Osteoblast (primary cell): ENCODE results near the gene GADL1. TPM values are rescaled to one million over a fixed set of nuclear protein-coding genes. Genes with fewer than 3 reads are reported as not detected.

Source experiments
- DNase-seq: peaks from one replicate; pipeline ENCODE4 v3.0.0; 2011; ENCODE audit warnings: low spot score, mixed read lengths; ENCODE audit not compliant: insufficient read length; ENCODE audit errors: missing footprints
- H2AFZ ChIP-seq: 2 replicates; pipeline ENCODE4 v1.6.0; 2011; ENCODE audit warnings: mild to moderate bottlenecking, low read length
- H3K27ac ChIP-seq: 2 replicates; pipeline ENCODE4 v1.5.1; 2011; ENCODE audit warnings: mild to moderate bottlenecking, low read depth, low read length, moderate library complexity
- H3K27me3 ChIP-seq: 2 replicates; pipeline ENCODE4 v1.6.0; 2012; ENCODE audit warnings: mild to moderate bottlenecking, control low read depth, inconsistent platforms, low read length, moderate library complexity; ENCODE audit not compliant: insufficient read depth
- H3K36me3 ChIP-seq: 2 replicates; pipeline ENCODE4 v1.5.1; 2011; ENCODE audit warnings: mild to moderate bottlenecking, low read length, control low read depth, moderate library complexity; ENCODE audit not compliant: insufficient read depth
- H3K4me1 ChIP-seq: 2 replicates; pipeline ENCODE4 v1.5.1; 2011; ENCODE audit warnings: mild to moderate bottlenecking, low read length, control low read depth, moderate library complexity; ENCODE audit not compliant: insufficient read depth
- H3K4me2 ChIP-seq: 2 replicates; pipeline ENCODE4 v1.6.0; 2011; ENCODE audit warnings: mild to moderate bottlenecking, low read length; ENCODE audit not compliant: insufficient read depth
- H3K4me3 ChIP-seq: fragments of 200-600 bp; sonication (generic); 3 replicates; pipeline ENCODE4 v1.5.1; 2012; ENCODE audit warnings: mild to moderate bottlenecking, low read length, inconsistent platforms; ENCODE audit not compliant: insufficient read depth
- H3K79me2 ChIP-seq: 2 replicates; pipeline ENCODE4 v1.6.0; 2012; ENCODE audit warnings: mild to moderate bottlenecking, low read length, control low read depth, inconsistent platforms; ENCODE audit not compliant: insufficient read depth
- H3K9me3 ChIP-seq: 2 replicates; pipeline ENCODE4 v1.5.1; 2011; ENCODE audit warnings: low read depth, low read length, control low read depth
- H4K20me1 ChIP-seq: 2 replicates; pipeline ENCODE4 v1.6.0; 2012; ENCODE audit warnings: mild to moderate bottlenecking, low read length, control low read depth; ENCODE audit not compliant: insufficient read depth
- total RNA-seq: library from RNA; depleted of rRNA; stranded (reverse); fragments of >200 nt; gene quantifications from 2 replicates; pipeline ENCODE4 v1.2.3, GENCODE V29; 2012
- TF ChIP-seq, protein P1 (sequence below): IDR thresholded peaks from 2 replicates; pipeline ENCODE4 v1.5.1; 2011; ENCODE audit warnings: mild to moderate bottlenecking, low read depth, low read length, moderate library complexity; ENCODE audit errors: extremely low read depth

Gene GADL1
- total RNA-seq, 1 donor: not detected

DNA sequence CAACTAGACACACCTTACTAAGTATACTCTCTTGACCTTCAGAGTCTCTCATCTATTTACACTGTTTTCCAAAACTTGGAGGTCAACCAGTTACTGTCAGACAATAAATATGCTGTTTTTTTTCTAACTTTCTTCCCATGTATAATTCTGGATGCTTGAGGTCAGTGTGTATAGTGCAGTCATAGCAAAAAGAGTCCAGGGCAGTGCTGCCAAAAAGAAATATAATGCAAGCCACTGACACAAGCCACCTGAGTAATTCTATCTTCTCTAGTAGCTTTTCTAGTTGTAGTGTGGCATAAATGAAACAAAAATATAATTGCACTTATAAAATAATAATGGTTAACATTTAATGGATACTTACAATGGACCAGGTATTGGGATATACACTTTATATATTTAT, 21.6 kb downstream of the GADL1 start:
- TF ChIP-seq, protein P1, sequence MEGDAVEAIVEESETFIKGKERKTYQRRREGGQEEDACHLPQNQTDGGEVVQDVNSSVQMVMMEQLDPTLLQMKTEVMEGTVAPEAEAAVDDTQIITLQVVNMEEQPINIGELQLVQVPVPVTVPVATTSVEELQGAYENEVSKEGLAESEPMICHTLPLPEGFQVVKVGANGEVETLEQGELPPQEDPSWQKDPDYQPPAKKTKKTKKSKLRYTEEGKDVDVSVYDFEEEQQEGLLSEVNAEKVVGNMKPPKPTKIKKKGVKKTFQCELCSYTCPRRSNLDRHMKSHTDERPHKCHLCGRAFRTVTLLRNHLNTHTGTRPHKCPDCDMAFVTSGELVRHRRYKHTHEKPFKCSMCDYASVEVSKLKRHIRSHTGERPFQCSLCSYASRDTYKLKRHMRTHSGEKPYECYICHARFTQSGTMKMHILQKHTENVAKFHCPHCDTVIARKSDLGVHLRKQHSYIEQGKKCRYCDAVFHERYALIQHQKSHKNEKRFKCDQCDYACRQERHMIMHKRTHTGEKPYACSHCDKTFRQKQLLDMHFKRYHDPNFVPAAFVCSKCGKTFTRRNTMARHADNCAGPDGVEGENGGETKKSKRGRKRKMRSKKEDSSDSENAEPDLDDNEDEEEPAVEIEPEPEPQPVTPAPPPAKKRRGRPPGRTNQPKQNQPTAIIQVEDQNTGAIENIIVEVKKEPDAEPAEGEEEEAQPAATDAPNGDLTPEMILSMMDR: no peak
- DNase-seq: no peak
- no peaks in the 10 kb centered on the region for H4K20me1 ChIP-seq
- no peak overlapping the region for H3K4me3 ChIP-seq
- peaks cover 36% of the 10 kb centered on the region for H3K27me3 ChIP-seq
- H3K4me2 ChIP-seq: no peak overlapping the region
- no peak overlapping the region for H3K27ac ChIP-seq
- no peaks in the 10 kb centered on the region for H3K79me2 ChIP-seq
- no peaks in the 10 kb centered on the region for H3K9me3 ChIP-seq
- no peak overlapping the region for H2AFZ ChIP-seq
- no peaks in the 10 kb centered on the region for H3K36me3 ChIP-seq
- H3K4me1 ChIP-seq: no peaks in the 10 kb centered on the region

DNA sequence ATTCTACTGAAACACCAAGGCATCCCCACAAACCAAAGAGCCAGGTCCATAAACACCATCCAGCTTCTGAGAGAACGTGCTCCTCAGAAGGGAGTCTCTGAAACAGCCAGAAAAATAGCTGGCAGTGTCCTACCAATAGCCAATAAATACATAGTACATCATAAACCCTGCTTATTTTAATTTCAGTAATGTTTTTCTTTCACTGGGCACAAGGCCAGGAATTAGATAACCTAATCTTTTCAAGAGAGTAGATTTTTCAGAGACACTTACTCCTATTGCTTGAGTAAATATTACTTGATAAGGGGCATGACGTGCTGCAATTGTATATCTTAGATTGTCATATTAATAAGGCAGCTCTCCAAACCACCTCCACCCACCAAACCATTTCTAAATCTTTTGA, 22.7 kb downstream of the GADL1 start:
- Histone ChIP-seq H3K4me2 (no peak overlapping the region), H3K9me3 (no peaks in the 10 kb centered on the region), H3K4me3 (no peak overlapping the region), H4K20me1 (no peaks in the 10 kb centered on the region), H3K36me3 (no peaks in the 10 kb centered on the region), H2AFZ (no peak overlapping the region), H3K27ac (no peak overlapping the region), H3K4me1 (no peaks in the 10 kb centered on the region), H3K27me3 (peaks cover 36% of the 10 kb centered on the region), H3K79me2 (no peaks in the 10 kb centered on the region)
- TF ChIP-seq, protein P1: no peak
- no peak for DNase-seq

DNA sequence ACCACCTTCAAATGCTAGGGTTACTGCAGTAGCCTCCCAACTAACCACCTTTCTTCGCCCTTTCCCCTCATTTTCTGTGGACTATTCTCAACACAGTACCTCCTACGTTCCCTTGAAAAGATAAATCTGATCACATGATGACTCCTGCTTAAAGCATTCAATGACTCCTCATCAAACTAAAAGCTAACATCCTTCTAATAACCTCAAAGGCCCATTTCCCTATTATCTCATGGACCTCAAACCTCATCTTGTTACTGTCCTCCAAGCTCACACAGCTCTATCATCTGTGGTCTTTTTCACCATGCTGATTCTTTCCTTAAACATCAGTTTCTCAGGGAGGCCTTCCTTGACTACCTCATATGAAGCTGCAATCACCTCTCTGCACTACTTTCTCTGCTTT, 29.6 kb downstream of the GADL1 start:
- TF ChIP-seq, protein P1: no peak
- Histone ChIP-seq H2AFZ (peak overlapping the region; percentile 25), H4K20me1 (no peaks in the 10 kb centered on the region), H3K79me2 (no peaks in the 10 kb centered on the region), H3K36me3 (no peaks in the 10 kb centered on the region), H3K27ac (no peak overlapping the region), H3K27me3 (peaks cover 29% of the 10 kb centered on the region), H3K4me1 (no peaks in the 10 kb centered on the region), H3K9me3 (no peaks in the 10 kb centered on the region), H3K4me2 (no peak overlapping the region), H3K4me3 (no peak overlapping the region)
- no peak for DNase-seq

DNA sequence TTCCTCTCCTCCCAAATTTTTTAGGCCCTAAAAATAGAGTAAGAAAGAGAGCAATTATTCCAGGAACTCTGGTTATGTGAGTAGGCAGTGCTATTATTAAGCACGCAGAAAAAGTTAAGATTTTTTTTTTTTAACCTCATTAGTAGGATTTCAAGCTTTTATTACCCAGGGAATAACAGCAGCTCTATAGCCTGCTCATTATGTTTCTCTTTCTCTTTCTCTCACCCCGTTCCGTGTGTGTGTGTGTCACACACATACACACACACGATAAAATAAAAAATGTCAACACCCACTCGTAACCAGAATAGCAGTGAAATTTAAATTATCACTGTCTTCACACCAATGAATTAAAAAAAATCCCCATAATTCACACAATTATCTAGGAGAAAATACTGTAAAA, 30.3 kb downstream of the GADL1 start:
- no peaks in the 10 kb centered on the region for H3K36me3 ChIP-seq
- no peak overlapping the region for H3K27ac ChIP-seq
- no peak overlapping the region for H2AFZ ChIP-seq
- H3K4me1 ChIP-seq: no peaks in the 10 kb centered on the region
- H3K9me3 ChIP-seq: no peaks in the 10 kb centered on the region
- H3K27me3 ChIP-seq: peaks cover 32% of the 10 kb centered on the region
- H3K79me2 ChIP-seq: no peaks in the 10 kb centered on the region
- no peak for DNase-seq
- TF ChIP-seq, protein P1: no peak
- H4K20me1 ChIP-seq: no peaks in the 10 kb centered on the region
- no peak overlapping the region for H3K4me3 ChIP-seq
- H3K4me2 ChIP-seq: no peak overlapping the region
